A673 (cell line): ENCODE data around the gene SH2D1A. TPM values are rescaled to one million over a fixed set of nuclear protein-coding genes. Genes with fewer than 3 reads are reported as not detected.

Experiments
- BruUV-seq: library from RNA; stranded (reverse); fragments of 400-500 nt; replicated peaks from 2 replicates; lab custom pipeline; 2021; lab: Mats Ljungman, UMichigan
- CTCF ChIA-PET: fragments of 300-600 bp; sonication (Branson Sonifier 250); formaldehyde crosslinking; loops from one replicate; lab custom pipeline; 2022; ENCODE audit warnings: antibody characterized with exemption; lab: Charles Lee
- POLR2A ChIA-PET: fragments of 300-600 bp; sonication (Branson Sonifier 250); formaldehyde crosslinking; loops from one replicate; lab custom pipeline; 2022; ENCODE audit warnings: antibody characterized with exemption; ENCODE audit not compliant: low non-redundant PET; lab: Charles Lee
- DNase-seq: peaks from one replicate; pipeline ENCODE4 v3.0.0-alpha.2; 2015; ENCODE audit warnings: low spot score
- H3K27ac ChIP-seq: fragments of 200-600 bp; sonication (generic); 2 replicates; pipeline ENCODE4 v1.5.1; 2016; ENCODE audit warnings: mixed run types, low read depth, mild to moderate bottlenecking, mixed read lengths, antibody characterized with exemption, low read length; ENCODE audit not compliant: poor library complexity, severe bottlenecking
- H3K27me3 ChIP-seq: fragments of 200-600 bp; sonication (generic); replicated peaks from 2 replicates; pipeline ENCODE4 v1.6.1; 2017; ENCODE audit warnings: mixed run types, low read depth, mild to moderate bottlenecking, mixed read lengths, antibody characterized with exemption, low read length; ENCODE audit not compliant: insufficient read depth, poor library complexity
- H3K36me3 ChIP-seq: fragments of 200-600 bp; sonication (generic); 2 replicates; pipeline ENCODE4 v1.6.1; 2016; ENCODE audit warnings: mixed run types, mild to moderate bottlenecking, mixed read lengths, antibody characterized with exemption, low read length; ENCODE audit not compliant: insufficient read depth, poor library complexity, severe bottlenecking
- H3K4me1 ChIP-seq: fragments of 200-600 bp; sonication (generic); 2 replicates; pipeline ENCODE4 v1.6.1; 2017; ENCODE audit warnings: mixed run types, mild to moderate bottlenecking, mixed read lengths, antibody characterized with exemption, low read length; ENCODE audit not compliant: insufficient read depth, poor library complexity, severe bottlenecking
- H3K4me3 ChIP-seq: fragments of 200-600 bp; sonication (generic); 2 replicates; pipeline ENCODE4 v1.5.1; 2016; ENCODE audit warnings: low read depth, mixed run types, mild to moderate bottlenecking, mixed read lengths, low read length; ENCODE audit not compliant: poor library complexity, severe bottlenecking
- H3K9me3 ChIP-seq: fragments of 200-600 bp; sonication (generic); 2 replicates; pipeline ENCODE4 v1.6.1; 2016; ENCODE audit warnings: mixed run types, low read depth, mild to moderate bottlenecking, mixed read lengths, antibody characterized with exemption, low read length; ENCODE audit not compliant: poor library complexity, severe bottlenecking
- EZH2 ChIP-seq: fragments of 200-600 bp; sonication (generic); IDR thresholded peaks from 2 replicates; pipeline ENCODE4 v1.6.1; 2017; ENCODE audit warnings: borderline replicate concordance, low read depth, mild to moderate bottlenecking, mixed read lengths, antibody characterized with exemption, low read length; ENCODE audit not compliant: poor library complexity, severe bottlenecking
- intact Hi-C: fragments of 100-400 bp; cut with micrococcal nuclease; formaldehyde crosslinking; loops from one replicate; pipeline ENCODE4 v1.10.0; 2022; ENCODE audit not compliant: unreplicated experiment
- total RNA-seq: library from RNA; stranded (reverse); gene quantifications from 2 replicates; pipeline ENCODE4 v1.2.3, GENCODE V29; 2021
- TF ChIP-seq, protein P1 (sequence below): fragments of 300-800, 200-600 bp; sonication (generic); conservative IDR thresholded peaks from 2 replicates; pipeline ENCODE4 v1.5.1; 2017; ENCODE audit warnings: low read depth, mild to moderate bottlenecking, antibody characterized with exemption, low read length, moderate library complexity, mixed read lengths

The SH2D1A gene
- total RNA-seq, 1 experiment from 2014 or later: 0.71 TPM

DNA sequence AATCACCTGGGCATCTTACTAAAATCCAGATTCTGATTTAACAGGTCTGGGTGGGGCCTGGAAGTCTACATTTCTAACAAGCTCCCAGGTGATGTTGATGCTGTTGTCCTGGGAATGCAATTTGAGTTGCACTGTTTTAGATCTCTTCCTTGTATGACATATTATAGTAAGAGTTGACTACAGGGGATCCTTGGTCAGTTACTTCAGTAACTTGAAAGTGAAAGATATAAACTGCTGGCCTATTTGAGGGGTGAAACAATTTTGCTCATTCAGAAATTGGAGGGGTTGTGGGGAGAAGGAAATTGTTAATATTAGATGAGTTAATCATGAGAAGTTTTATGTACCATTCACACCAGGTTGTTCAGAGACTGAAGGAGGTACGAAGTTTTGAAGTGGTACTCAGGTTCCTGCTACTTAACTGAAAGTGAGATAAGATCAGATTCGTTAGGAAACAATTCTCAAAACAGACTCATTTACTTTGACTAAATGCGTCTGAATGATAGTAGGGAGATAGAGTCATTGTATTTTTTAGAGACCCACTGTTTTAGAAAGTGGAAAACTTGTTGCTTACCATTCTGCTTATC lies 12.5 kb downstream of the SH2D1A start:
- TF ChIP-seq, protein P1, sequence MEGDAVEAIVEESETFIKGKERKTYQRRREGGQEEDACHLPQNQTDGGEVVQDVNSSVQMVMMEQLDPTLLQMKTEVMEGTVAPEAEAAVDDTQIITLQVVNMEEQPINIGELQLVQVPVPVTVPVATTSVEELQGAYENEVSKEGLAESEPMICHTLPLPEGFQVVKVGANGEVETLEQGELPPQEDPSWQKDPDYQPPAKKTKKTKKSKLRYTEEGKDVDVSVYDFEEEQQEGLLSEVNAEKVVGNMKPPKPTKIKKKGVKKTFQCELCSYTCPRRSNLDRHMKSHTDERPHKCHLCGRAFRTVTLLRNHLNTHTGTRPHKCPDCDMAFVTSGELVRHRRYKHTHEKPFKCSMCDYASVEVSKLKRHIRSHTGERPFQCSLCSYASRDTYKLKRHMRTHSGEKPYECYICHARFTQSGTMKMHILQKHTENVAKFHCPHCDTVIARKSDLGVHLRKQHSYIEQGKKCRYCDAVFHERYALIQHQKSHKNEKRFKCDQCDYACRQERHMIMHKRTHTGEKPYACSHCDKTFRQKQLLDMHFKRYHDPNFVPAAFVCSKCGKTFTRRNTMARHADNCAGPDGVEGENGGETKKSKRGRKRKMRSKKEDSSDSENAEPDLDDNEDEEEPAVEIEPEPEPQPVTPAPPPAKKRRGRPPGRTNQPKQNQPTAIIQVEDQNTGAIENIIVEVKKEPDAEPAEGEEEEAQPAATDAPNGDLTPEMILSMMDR: no peak
- no peak for TF ChIP-seq EZH2
- H3K27me3 ChIP-seq: no peaks in the 10 kb centered on the region
- POLR2A ChIA-PET: no interaction called here
- no peak overlapping the region for H3K27ac ChIP-seq
- intact Hi-C loops: no loop called here
- H3K4me3 ChIP-seq: no peak overlapping the region
- H3K9me3 ChIP-seq: no peaks in the 10 kb centered on the region
- DNase-seq: no peak
- no peaks in the 10 kb centered on the region for H3K4me1 ChIP-seq
- H3K36me3 ChIP-seq: no peaks in the 10 kb centered on the region
- CTCF ChIA-PET: no interaction called here
- BruUV-seq: no TSS peak

DNA sequence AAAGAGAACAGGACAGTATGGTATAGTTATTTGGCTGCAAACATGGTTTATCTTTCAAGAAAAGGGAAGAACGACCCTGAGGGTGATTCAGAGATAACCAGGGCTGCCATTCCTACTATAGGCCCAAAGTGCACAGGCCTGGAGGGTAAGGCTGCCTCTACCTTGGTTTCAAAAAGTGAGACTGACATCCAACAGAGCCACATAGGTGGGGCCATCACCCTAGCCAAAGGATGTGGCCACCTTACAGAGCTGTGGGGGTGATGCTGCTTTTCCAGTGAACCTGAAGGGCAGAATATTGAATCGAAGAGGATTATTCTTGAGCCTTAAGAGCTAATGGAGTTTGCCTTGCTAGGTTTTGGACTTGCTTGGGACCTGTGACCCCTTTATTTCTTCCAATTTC lies 15.7 kb downstream of the SH2D1A start:
- intact Hi-C loops: no loop called here
- TF ChIP-seq, protein P1: no peak
- TF ChIP-seq EZH2: no peak
- no peaks in the 10 kb centered on the region for H3K4me1 ChIP-seq
- no peaks in the 10 kb centered on the region for H3K9me3 ChIP-seq
- H3K4me3 ChIP-seq: no peak overlapping the region
- CTCF ChIA-PET: no interaction called here
- POLR2A ChIA-PET: no interaction called here
- H3K36me3 ChIP-seq: no peaks in the 10 kb centered on the region
- no peaks in the 10 kb centered on the region for H3K27me3 ChIP-seq
- no peak for DNase-seq
- no TSS peak for BruUV-seq
- H3K27ac ChIP-seq: no peak overlapping the region

DNA sequence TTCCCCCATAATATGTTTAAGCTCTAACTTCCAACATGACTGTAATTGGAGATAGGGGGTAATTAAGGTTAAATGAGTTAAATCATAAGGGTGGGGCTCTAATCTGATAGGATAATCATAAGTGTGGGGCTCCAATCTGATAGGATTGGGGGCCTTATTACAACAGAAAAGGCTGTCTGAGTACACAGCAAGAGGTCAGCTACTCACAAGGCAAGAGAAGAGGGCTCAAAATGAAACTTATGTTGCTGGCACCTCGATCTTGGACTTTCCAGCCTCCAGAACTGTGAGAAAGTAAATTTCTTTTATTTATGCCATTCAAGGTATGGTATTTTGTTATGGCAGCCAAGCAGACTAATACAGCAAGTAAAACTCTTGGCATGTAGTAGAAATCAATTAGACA lies 16.4 kb downstream of the SH2D1A start:
- H3K4me1 ChIP-seq: no peaks in the 10 kb centered on the region
- no peaks in the 10 kb centered on the region for H3K9me3 ChIP-seq
- no peak for DNase-seq
- H3K27ac ChIP-seq: no peak overlapping the region
- ChIA-PET POLR2A (no interaction called here), CTCF (no interaction called here)
- no peaks in the 10 kb centered on the region for H3K27me3 ChIP-seq
- intact Hi-C loops: no loop called here
- BruUV-seq: no TSS peak
- no peaks in the 10 kb centered on the region for H3K36me3 ChIP-seq
- no peak overlapping the region for H3K4me3 ChIP-seq
- no peak for TF ChIP-seq EZH2
- TF ChIP-seq, protein P1: no peak
